Esophagus muscularis mucosa (tissue), 3 donors: ENCODE measurements around the gene ANGPT4.

Experiments used
- POLR2A ChIP-seq: fragments of 450-650 bp; IDR thresholded peaks from one replicate; pipeline ENCODE4 v1.6.1; 2017; ENCODE audit warnings: antibody characterized with exemption, moderate library complexity, mild to moderate bottlenecking, low read depth
- TF ChIP-seq, protein P1 (sequence below), 3 experiments: fragments of 200-600 bp in 2 of 3; fragments of 450-650 bp in 1 of 3; sonication (generic) in 2 of 3; IDR thresholded peaks; one replicate each; pipeline ENCODE4 v1.5.1; 2017 to 2019; ENCODE audit warnings: antibody characterized with exemption in 3 of 3, mild to moderate bottlenecking in 2 of 3, moderate library complexity in 1 of 3

DNA sequence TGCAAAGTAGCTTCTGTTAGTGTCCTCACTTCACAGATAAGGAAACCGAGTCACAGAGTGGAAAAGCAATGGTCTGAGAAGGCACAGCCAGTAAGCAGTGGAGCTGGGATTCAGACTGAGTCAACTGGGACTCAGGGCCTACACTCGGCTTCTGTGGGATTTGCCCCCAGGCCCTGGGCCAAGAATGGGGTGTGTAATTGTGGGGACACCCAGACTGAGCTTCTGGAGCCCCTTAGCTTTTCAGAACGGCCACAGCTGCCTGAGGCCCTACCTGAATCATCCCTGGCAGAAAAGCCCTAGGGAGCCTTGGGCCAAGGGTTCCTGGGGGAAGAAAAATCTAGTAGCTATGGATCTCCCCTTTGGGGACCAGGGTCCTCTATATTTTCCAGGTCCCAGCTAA is 6.5 kb downstream of the ANGPT4 start:
- TF ChIP-seq POLR2A: no peak
- TF ChIP-seq, protein P1, sequence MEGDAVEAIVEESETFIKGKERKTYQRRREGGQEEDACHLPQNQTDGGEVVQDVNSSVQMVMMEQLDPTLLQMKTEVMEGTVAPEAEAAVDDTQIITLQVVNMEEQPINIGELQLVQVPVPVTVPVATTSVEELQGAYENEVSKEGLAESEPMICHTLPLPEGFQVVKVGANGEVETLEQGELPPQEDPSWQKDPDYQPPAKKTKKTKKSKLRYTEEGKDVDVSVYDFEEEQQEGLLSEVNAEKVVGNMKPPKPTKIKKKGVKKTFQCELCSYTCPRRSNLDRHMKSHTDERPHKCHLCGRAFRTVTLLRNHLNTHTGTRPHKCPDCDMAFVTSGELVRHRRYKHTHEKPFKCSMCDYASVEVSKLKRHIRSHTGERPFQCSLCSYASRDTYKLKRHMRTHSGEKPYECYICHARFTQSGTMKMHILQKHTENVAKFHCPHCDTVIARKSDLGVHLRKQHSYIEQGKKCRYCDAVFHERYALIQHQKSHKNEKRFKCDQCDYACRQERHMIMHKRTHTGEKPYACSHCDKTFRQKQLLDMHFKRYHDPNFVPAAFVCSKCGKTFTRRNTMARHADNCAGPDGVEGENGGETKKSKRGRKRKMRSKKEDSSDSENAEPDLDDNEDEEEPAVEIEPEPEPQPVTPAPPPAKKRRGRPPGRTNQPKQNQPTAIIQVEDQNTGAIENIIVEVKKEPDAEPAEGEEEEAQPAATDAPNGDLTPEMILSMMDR (IDR thresholded peaks at IDR 0.05): no peak
